B cell (primary cell): ENCODE data around the gene GAREM2. TPM values are rescaled to one million over a fixed set of nuclear protein-coding genes. Genes with fewer than 3 reads are reported as not detected.
"Not testable (repeated sequence)": the region's sequence is repeated elsewhere in the genome, so short reads cannot be mapped to it uniquely, and the experiment has no call there.

Experiments
- ATAC-seq: fragments of 200-7000 bp; cut with Tn5 transposase; one replicate; pipeline ENCODE4 v1.10.0; 2021; ENCODE audit warnings: low read depth, mild to moderate bottlenecking, moderate number of reproducible peaks, moderate library complexity
- CTCF ChIA-PET: fragments of 350-600 bp; sonication (Branson Sonifier 250); formaldehyde crosslinking; loops from one replicate; lab custom pipeline; 2021; ENCODE audit warnings: antibody characterized with exemption, inconsistent platforms; lab: Charles Lee
- POLR2A ChIA-PET: fragments of 350-600 bp; sonication (Branson Sonifier 250); formaldehyde crosslinking; loops from one replicate; lab custom pipeline; 2021; ENCODE audit warnings: antibody characterized with exemption; lab: Charles Lee
- DNase-seq: peaks from one replicate; pipeline ENCODE4 v3.0.0; 2013
- H2AFZ ChIP-seq: 2 replicates; pipeline ENCODE4 v1.6.1; 2012; ENCODE audit warnings: mild to moderate bottlenecking, low read depth, low read length; ENCODE audit not compliant: insufficient read depth, poor library complexity, severe bottlenecking
- H3K27ac ChIP-seq, 2 donors: 1 replicate in 1 of 2; 2 replicates in 1 of 2; pipeline ENCODE4 v1.5.1; 2012 to 2013; ENCODE audit warnings: low read length in 2 of 2, mild to moderate bottlenecking in 2 of 2, moderate library complexity in 1 of 2
- H3K27me3 ChIP-seq, 4 experiments: fragments of 200-600 bp in 1 of 4; sonication (generic) in 1 of 4; replicated peaks in 1 of 4; 1 replicate in 2 of 4; 2 replicates in 2 of 4; pipeline versions ENCODE4 v1.6.1 to v1.7.0; 2013 to 2016; ENCODE audit warnings: low read length in 3 of 4, mild to moderate bottlenecking in 2 of 4, mixed read lengths in 1 of 4, moderate library complexity in 1 of 4; ENCODE audit not compliant: insufficient read depth in 4 of 4, control insufficient read depth in 3 of 4; ENCODE audit errors: control extremely low read depth in 1 of 4
- H3K36me3 ChIP-seq, 2 experiments: replicated peaks in 1 of 2; 1 replicate in 1 of 2; 2 replicates in 1 of 2; pipeline versions ENCODE4 v1.6.1 to v1.7.1; 2013; ENCODE audit warnings: low read length in 1 of 2; ENCODE audit not compliant: insufficient read depth in 2 of 2, control insufficient read depth in 1 of 2; ENCODE audit errors: control extremely low read depth in 1 of 2, extremely low read depth in 1 of 2
- H3K4me1 ChIP-seq, 2 donors: fragments of 200-600 bp in 1 of 2; sonication (generic) in 1 of 2; 1 replicate in 1 of 2; 2 replicates in 1 of 2; pipeline versions ENCODE4 v1.5.1 to v1.6.1; 2013 to 2017; ENCODE audit warnings: low read length in 2 of 2; ENCODE audit not compliant: control insufficient read depth in 2 of 2, insufficient read depth in 2 of 2
- H3K4me2 ChIP-seq: replicated peaks from 2 replicates; pipeline ENCODE3; 2012; ENCODE audit warnings: mild to moderate bottlenecking, low read depth, low read length; ENCODE audit not compliant: poor library complexity, severe bottlenecking
- H3K4me3 ChIP-seq, 5 experiments: fragments of 200-600 bp in 1 of 5; sonication (generic) in 1 of 5; 1 replicate in 3 of 5; 2 replicates in 2 of 5; pipeline versions ENCODE4 v1.5.1 to v1.7.0; 2011 to 2016; ENCODE audit warnings: low read length in 4 of 5, mild to moderate bottlenecking in 4 of 5, low read depth in 2 of 5, control low read depth in 1 of 5, moderate library complexity in 1 of 5; ENCODE audit not compliant: insufficient read depth in 1 of 5; ENCODE audit errors: control extremely low read depth in 1 of 5, extremely low read depth in 1 of 5
- H3K79me2 ChIP-seq: fragments of 200-600 bp; sonication (generic); one replicate; pipeline ENCODE4 v1.6.0; 2016; ENCODE audit warnings: low read length; ENCODE audit not compliant: control insufficient read depth, insufficient read depth
- H3K9ac ChIP-seq: fragments of 200-600 bp; sonication (generic); 2 replicates; pipeline ENCODE4 v1.6.1; 2017; ENCODE audit warnings: mild to moderate bottlenecking, low read length, moderate library complexity
- H3K9me3 ChIP-seq, 3 donors: one replicate each; pipeline versions ENCODE4 v1.6.1 to v1.7.1; 2013; ENCODE audit warnings: low read length in 2 of 3; ENCODE audit not compliant: control insufficient read depth in 2 of 3, insufficient read depth in 1 of 3; ENCODE audit errors: control extremely low read depth in 1 of 3
- H4K20me1 ChIP-seq: 2 replicates; pipeline ENCODE4 v1.6.0; 2012; ENCODE audit warnings: mild to moderate bottlenecking, low read length; ENCODE audit not compliant: insufficient read depth, control insufficient read depth, poor library complexity, severe bottlenecking
- H3K27ac Mint-ChIP-seq: one replicate; pipeline ENCODE4 v1.8.0; 2021; ENCODE audit warnings: mixed read lengths
- H3K27me3 Mint-ChIP-seq: one replicate; pipeline ENCODE4 v1.8.0; 2021; ENCODE audit warnings: mixed read lengths
- H3K4me1 Mint-ChIP-seq: one replicate; pipeline ENCODE4 v1.8.0; 2021; ENCODE audit warnings: mixed read lengths
- H3K4me3 Mint-ChIP-seq: one replicate; pipeline ENCODE4 v1.8.0; 2021; ENCODE audit warnings: mixed read lengths
- H3K9me3 Mint-ChIP-seq: one replicate; pipeline ENCODE4 v1.8.0; 2022; ENCODE audit warnings: mixed read lengths; ENCODE audit not compliant: insufficient read depth
- EZH2 ChIP-seq: IDR thresholded peaks from 2 replicates; pipeline ENCODE4 v1.6.1; 2012; ENCODE audit warnings: borderline replicate concordance, low read depth, mild to moderate bottlenecking, moderate library complexity, low read length; ENCODE audit not compliant: insufficient read depth, poor library complexity, severe bottlenecking
- WGBS: methylation state at CpG from one replicate; pipeline ENCODE4 v1.1.5; 2013; ENCODE audit warnings: missing lambda C conversion rate; ENCODE audit not compliant: insufficient coverage; 5-methylcytosine and 5-hydroxymethylcytosine counted together
- intact Hi-C: fragments of 100-400 bp; cut with micrococcal nuclease; formaldehyde crosslinking; loops from one replicate; pipeline ENCODE4 v1.10.0; 2022
- polyA plus RNA-seq: library from polyadenylated mRNA; depleted of rRNA; stranded (reverse); fragments of >200 nt; gene quantifications from 2 replicates; pipeline ENCODE4 v1.2.3, GENCODE V29; 2012
- total RNA-seq, 2 donors: library from RNA; stranded (reverse); fragments of 120-200 nt in 1 of 2; gene quantifications; 1 replicate in 1 of 2; 2 replicates in 1 of 2; pipeline versions ENCODE4 v1.2.3 to v1.2.4, GENCODE V29; 2013 to 2022
- TF ChIP-seq, protein P1 (sequence below): fragments of 200-600 bp; IDR thresholded peaks from one replicate; pipeline ENCODE4 v1.8.0; 2022; ENCODE audit warnings: antibody characterized with exemption, mild to moderate bottlenecking

The GAREM2 gene
- total and polyA plus RNA-seq, 2 donors (not counting 1 experiment from before 2014, with no cell fraction given): 0.27 to 1.7 TPM

- intact Hi-C loops: no loop called here
- ATAC-seq (no peak), DNase-seq (no peak)
- Histone ChIP-seq H3K9ac (no peak overlapping the region), H3K79me2 (no peaks in the 10 kb centered on the region), H3K36me3 (no peaks in the 10 kb centered on the region), H4K20me1 (no peaks in the 10 kb centered on the region), H3K27ac (no peak overlapping the region), H3K27me3 (no peaks in the 10 kb centered on the region), H3K4me1 (no peaks in the 10 kb centered on the region), H2AFZ (no peak overlapping the region), H3K9me3 (no peaks in the 10 kb centered on the region), H3K4me2 (no peak overlapping the region), H3K4me3 (no peak overlapping the region)
- ChIA-PET POLR2A (no interaction called here), CTCF (interaction anchor here (0.7 to 1.3 kb wide), 2 partner anchors 77 to 370 kb away, joined by 3 to 5 read pairs; no protein-coding TSS in a partner anchor)
- Mint-ChIP-seq H3K9me3 (no peaks in the 10 kb centered on the region), H3K4me1 (no peaks in the 10 kb centered on the region), H3K4me3 (no peak overlapping the region), H3K27ac (no peak overlapping the region), H3K27me3 (peaks cover 8% of the 10 kb centered on the region)
- 87% methylated on average over 3 of the region's 4 CpGs for WGBS
- TF ChIP-seq, protein P1, sequence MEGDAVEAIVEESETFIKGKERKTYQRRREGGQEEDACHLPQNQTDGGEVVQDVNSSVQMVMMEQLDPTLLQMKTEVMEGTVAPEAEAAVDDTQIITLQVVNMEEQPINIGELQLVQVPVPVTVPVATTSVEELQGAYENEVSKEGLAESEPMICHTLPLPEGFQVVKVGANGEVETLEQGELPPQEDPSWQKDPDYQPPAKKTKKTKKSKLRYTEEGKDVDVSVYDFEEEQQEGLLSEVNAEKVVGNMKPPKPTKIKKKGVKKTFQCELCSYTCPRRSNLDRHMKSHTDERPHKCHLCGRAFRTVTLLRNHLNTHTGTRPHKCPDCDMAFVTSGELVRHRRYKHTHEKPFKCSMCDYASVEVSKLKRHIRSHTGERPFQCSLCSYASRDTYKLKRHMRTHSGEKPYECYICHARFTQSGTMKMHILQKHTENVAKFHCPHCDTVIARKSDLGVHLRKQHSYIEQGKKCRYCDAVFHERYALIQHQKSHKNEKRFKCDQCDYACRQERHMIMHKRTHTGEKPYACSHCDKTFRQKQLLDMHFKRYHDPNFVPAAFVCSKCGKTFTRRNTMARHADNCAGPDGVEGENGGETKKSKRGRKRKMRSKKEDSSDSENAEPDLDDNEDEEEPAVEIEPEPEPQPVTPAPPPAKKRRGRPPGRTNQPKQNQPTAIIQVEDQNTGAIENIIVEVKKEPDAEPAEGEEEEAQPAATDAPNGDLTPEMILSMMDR: no peak
- no peak for TF ChIP-seq EZH2
Measured at GRCh38 chr2:26165403-26165802, 7.5 kb upstream of the GAREM2 start.

- H3K4me2 ChIP-seq, CTCF ChIA-PET, H3K27me3 ChIP-seq, POLR2A ChIA-PET, H3K4me1 ChIP-seq, H4K20me1 ChIP-seq, DNase-seq, intact Hi-C loops, H3K36me3 ChIP-seq, H3K4me3 Mint-ChIP-seq, H3K4me3 ChIP-seq, H3K27ac ChIP-seq, ATAC-seq, H3K9me3 ChIP-seq, H3K9me3 Mint-ChIP-seq, H3K9ac ChIP-seq, H2AFZ ChIP-seq, H3K27ac Mint-ChIP-seq, H3K79me2 ChIP-seq, H3K4me1 Mint-ChIP-seq: not testable (repeated sequence)
- 94% methylated on average over 2 of the region's 6 CpGs for WGBS
- H3K27me3 Mint-ChIP-seq: peaks cover 16% of the 10 kb centered on the region
Measured at GRCh38 chr2:26166541-26166940, 6.3 kb upstream of the GAREM2 start.
